22Rv1 (cell line): ENCODE measurements around the gene TCEAL2.

Experiments
- ZFX ChIP-seq: fragments of 450-650 bp; IDR thresholded peaks from 2 replicates; pipeline ENCODE4 v1.6.1; 2017; ENCODE audit warnings: antibody characterized with exemption, borderline replicate concordance
- TF ChIP-seq, protein P1 (sequence below): fragments of 450-650 bp; IDR thresholded peaks from 2 replicates; pipeline ENCODE4 v1.5.1; 2017; ENCODE audit warnings: mild to moderate bottlenecking

GRCh38 chrX:102154900-102155805 is 29.7 kb downstream of the TCEAL2 start:
- TF ChIP-seq, protein P1, sequence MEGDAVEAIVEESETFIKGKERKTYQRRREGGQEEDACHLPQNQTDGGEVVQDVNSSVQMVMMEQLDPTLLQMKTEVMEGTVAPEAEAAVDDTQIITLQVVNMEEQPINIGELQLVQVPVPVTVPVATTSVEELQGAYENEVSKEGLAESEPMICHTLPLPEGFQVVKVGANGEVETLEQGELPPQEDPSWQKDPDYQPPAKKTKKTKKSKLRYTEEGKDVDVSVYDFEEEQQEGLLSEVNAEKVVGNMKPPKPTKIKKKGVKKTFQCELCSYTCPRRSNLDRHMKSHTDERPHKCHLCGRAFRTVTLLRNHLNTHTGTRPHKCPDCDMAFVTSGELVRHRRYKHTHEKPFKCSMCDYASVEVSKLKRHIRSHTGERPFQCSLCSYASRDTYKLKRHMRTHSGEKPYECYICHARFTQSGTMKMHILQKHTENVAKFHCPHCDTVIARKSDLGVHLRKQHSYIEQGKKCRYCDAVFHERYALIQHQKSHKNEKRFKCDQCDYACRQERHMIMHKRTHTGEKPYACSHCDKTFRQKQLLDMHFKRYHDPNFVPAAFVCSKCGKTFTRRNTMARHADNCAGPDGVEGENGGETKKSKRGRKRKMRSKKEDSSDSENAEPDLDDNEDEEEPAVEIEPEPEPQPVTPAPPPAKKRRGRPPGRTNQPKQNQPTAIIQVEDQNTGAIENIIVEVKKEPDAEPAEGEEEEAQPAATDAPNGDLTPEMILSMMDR = no peak
- no peak for TF ChIP-seq ZFX
